Measurements from ENCODE around the gene HOMER1. TPM values are rescaled to one million over a fixed set of nuclear protein-coding genes. Genes with fewer than 3 reads are reported as not detected.

HOMER1 gene
- polyA plus RNA-seq, 3 donors from 2014 or later = 0.11 to 4.1 (median 1.9) TPM

DNA sequence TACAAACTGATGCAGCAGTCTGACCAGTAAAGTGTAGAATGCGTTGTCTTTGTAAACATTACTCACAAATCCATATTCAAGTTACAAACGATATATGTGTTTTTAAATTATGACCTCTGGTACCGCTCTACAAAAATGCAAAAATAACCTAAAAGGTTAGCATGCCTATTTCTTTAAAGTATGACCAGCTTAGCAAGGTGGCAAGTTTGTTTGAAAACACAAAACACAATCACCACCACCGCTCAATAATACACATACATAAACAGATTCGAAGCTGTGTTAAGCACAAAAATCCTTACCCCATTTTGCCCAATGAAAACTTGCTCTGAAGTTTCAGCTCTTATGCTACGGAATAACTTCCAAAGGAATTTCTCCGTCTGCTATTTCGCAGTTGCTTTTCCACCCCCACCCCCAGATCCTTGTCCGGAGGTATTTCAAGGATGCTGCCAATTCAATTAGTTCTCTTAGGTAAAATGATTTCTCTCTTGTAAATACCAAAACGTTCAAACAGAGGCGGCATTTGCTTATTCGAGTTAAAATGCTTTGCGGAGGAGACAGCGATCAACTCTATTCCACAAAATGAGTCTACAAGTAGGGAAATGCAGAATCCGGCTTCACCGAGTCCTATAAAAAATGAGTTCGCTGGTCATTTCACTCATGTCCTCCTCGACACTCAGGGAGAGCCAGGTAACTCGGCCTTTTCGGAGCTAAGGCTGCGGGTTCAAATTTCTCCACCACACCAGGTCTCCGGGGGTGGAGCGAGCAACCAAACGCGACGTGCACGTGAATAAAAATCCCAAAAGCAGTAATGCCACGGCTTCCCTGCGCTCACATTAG is 1.2 kb downstream of the HOMER1 start:
- Mint-ChIP-seq H3K9me3 (peaks cover 0 to 4% (median 0%) of the 10 kb centered on the region in 6 donors), H3K27ac (peak overlapping the region; percentile 51 to 100 (median 79)), H3K4me1 (peaks cover 21 to 25% of the 10 kb centered on the region in 2 donors), H3K36me3 (no peaks in the 10 kb centered on the region), H3K4me3 (peak overlapping the region; percentile 83 to 99 (median 85)), H3K27me3 (ENCODE audit: low read depth in 3 of 3) (peaks cover 22 to 37% (median 33%) of the 10 kb centered on the region in 3 donors)
- DNase-seq = peak in 2 of 3 donors; percentile 14 to 15

DNA sequence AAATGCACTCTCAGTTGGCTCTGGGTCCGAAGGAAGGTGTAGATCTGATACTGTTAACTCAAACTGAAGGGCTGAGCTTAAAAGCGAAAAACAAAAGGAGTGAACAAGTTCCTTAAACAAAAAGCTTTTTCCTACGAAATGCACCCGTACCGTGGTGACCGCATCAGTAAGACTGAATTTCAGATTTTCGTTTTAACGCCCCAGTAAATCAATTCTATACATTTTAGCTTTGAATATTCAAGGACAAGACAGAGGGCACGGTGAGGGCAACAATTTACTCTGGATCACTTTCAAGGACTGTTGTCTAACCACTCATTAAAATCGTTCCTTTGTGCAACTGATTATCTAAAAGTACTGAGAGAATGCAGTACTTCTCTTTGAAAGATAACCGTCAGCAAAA is 1.9 kb downstream of the HOMER1 start:
- peaks cover 21 to 25% of the 10 kb centered on the region in 2 donors for H3K4me1 Mint-ChIP-seq
- peaks cover 22 to 37% (median 33%) of the 10 kb centered on the region in 3 donors for H3K27me3 Mint-ChIP-seq (ENCODE audit: low read depth in 3 of 3)
- H3K36me3 Mint-ChIP-seq = no peaks in the 10 kb centered on the region
- peaks cover 0 to 4% (median 0%) of the 10 kb centered on the region in 6 donors for H3K9me3 Mint-ChIP-seq
- peak overlapping the region in 2 of 5 donors; percentile 84 to 86 for H3K4me3 Mint-ChIP-seq
- peak overlapping the region in 1 of 6 donors; percentile 31 for H3K27ac Mint-ChIP-seq
- DNase-seq = no peak

DNA sequence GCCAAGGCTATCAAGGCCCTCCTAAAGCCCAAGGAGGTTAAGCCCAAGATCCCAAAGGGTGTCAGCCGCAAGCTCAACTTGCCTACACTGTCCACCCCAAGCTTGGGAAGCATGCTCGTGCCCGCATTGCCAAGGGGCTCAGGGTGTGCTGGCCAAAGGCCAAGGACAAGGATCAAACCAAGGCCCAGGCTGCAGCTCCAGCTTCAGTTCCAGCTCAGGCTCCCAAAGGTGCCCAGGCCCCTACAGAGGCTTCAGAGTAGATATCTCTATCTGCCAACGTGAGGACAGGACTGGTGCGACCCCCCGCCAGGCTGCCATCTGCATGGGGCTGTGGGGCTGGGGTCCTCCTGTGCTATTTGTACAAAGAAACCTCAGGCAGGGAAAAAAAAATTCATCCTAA is 3.3 kb downstream of the HOMER1 start:
- Mint-ChIP-seq H3K36me3 (no peaks in the 10 kb centered on the region), H3K4me3 (no peak overlapping the region), H3K4me1 (peaks cover 21 to 25% of the 10 kb centered on the region in 2 donors), H3K27me3 (ENCODE audit: low read depth in 3 of 3) (peaks cover 22 to 37% (median 33%) of the 10 kb centered on the region in 3 donors), H3K27ac (no peak overlapping the region), H3K9me3 (peaks cover 0 to 2% (median 0%) of the 10 kb centered on the region in 6 donors)
- no peak for DNase-seq

DNA sequence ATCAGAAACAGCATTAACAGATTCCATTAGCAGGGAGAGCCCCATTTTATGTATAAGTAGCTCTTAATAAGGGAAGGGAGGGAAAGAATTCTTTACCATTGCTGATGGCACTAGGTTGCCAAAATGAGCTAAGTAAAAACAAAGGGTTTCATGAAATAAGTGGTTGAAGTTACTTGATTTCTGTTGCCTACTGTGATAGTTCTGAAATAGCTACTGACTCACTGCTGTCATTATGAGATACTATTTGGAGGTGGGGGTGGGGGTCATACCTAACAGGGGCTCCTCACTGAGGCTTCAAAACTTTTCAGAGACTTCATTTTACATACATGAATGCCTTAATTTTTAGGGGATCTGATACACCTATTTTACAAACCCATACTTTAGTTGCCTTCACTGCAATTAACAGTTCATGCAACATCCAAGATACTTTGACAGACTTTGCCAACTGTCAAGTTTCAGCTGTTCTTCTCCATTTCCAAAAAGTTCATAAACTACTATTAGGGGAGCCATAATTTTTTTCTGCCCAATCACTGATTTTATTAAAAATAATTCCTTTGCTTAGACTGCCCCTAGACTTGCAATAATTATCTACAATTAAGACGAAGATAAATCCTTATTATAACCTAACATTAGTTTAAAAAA is 4.6 kb downstream of the HOMER1 start:
- Mint-ChIP-seq H3K4me1 (peaks cover 15 to 18% of the 10 kb centered on the region in 2 donors), H3K9me3 (peaks cover 0 to 2% (median 0%) of the 10 kb centered on the region in 6 donors), H3K27ac (no peak overlapping the region), H3K27me3 (ENCODE audit: low read depth in 3 of 3) (peaks cover 18 to 32% (median 28%) of the 10 kb centered on the region in 3 donors), H3K4me3 (no peak overlapping the region), H3K36me3 (no peaks in the 10 kb centered on the region)
- DNase-seq = no peak

DNA sequence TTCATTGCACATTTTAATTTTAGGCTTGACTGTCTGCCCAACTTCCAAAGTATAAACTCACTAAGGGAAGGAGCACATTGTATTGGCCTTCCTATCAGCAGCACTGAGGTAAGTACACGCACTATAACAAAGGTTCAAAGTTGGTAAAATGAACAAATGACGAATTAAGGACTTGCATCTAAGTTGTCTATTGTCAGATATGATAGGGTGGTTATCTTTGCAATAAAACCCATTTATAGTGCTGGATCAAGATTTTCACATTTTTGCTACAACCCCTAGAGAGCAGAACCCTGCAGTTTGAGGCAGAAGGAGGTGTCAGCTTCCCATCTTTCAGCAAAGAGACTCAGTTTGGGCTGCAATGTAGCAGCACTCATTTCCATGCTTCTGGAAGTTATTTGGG is 5.1 kb downstream of the HOMER1 start:
- Mint-ChIP-seq H3K27me3 (ENCODE audit: low read depth in 3 of 3) (peaks cover 16 to 27% (median 27%) of the 10 kb centered on the region in 3 donors), H3K4me1 (peaks cover 14 to 17% of the 10 kb centered on the region in 2 donors), H3K36me3 (no peaks in the 10 kb centered on the region), H3K9me3 (peaks cover 0 to 2% (median 0%) of the 10 kb centered on the region in 6 donors), H3K4me3 (no peak overlapping the region), H3K27ac (no peak overlapping the region)
- DNase-seq = no peak

DNA sequence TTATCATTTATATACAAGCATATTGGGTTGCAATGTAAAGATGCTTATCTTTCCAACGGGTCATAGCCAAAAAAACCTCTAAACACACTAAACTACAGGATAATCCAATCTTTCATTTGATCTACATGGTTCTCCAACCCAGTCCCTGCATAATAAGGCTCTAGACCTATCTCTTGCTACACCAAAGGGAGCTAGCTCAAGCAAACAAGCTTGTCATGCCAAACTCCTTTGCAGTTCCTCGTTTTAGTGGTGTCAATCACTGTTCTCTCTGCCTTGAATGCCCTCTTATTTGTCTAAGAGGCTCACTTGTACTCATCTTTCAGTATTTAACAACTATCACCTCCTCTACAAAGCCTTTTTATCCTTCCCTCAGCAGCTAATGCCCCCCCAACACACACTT is 5.6 kb downstream of the HOMER1 start:
- peaks cover 14 to 17% of the 10 kb centered on the region in 2 donors for H3K4me1 Mint-ChIP-seq
- no peak for DNase-seq
- no peaks in the 10 kb centered on the region for H3K36me3 Mint-ChIP-seq
- H3K4me3 Mint-ChIP-seq = no peak overlapping the region
- H3K27me3 Mint-ChIP-seq (ENCODE audit: low read depth in 3 of 3) = peaks cover 16 to 27% (median 23%) of the 10 kb centered on the region in 3 donors
- no peak overlapping the region for H3K27ac Mint-ChIP-seq
- peaks cover 0 to 2% (median 0%) of the 10 kb centered on the region in 6 donors for H3K9me3 Mint-ChIP-seq

DNA sequence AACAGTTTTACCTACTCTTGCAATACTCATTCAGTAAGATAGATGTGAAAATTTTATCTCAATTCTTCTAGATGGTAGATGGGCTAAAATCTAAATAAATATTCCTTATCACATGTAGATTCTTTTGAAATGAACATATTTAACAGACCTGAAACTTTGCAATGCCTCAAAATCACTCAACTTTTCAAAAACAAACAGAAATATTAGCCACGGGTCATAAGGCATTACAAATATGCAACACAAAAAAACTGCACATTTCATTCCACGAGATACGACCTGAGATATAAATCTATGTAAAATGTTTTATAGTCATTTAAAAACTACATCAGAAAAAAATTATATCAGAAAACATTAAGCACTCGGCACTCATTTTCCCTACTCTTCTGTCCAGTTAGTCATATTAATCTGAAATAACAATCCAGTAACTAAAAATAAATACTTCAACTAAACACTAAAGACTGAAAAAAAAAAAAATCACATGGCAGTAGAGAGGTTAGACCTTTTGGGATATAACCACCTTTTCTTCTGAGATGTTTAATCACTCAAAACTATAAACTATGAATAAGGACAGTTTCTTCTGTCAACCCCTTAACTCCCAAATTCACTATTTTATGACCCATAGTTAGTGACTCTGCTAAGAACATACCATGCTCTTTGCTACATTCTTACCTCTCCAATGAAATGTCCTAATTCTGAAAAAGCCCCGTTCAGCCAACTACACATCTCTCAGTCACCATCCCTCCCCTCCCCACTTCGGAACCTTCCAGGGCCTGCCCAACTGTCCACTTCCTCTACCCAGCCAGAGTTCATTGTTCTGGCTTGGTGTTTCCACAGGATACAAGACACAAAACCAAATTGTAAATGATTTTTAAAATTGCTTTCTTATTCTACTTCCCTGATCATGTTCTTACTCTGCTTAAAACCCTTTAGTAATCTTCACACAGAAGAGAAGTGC is 6.4 kb downstream of the HOMER1 start:
- Mint-ChIP-seq H3K27me3 (ENCODE audit: low read depth in 3 of 3) (peaks cover 8 to 19% (median 15%) of the 10 kb centered on the region in 3 donors), H3K36me3 (no peaks in the 10 kb centered on the region)

DNA sequence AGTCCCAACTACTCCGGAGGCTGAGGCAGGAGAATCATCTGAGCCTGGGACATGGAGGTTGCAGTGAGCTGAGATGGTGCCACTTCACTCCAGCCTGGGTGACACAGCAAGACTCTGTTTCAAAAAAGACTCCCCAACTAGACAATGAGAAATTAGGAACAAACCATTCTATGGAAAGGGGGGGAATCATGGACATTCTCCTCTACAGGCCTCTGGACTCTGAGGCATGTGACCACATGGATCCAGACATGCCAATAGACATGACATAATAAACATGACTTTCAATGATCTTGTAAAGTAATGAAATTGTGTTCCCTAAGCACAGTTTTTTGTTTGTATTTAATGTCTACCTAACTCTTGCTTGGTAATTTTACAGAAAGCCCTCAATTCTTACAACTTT is 8.8 kb downstream of the HOMER1 start:
- Mint-ChIP-seq H3K27ac (no peak overlapping the region), H3K4me1 (no peaks in the 10 kb centered on the region), H3K9me3 (no peaks in the 10 kb centered on the region), H3K4me3 (no peak overlapping the region), H3K27me3 (ENCODE audit: low read depth in 3 of 3) (peaks cover 1 to 3% (median 1%) of the 10 kb centered on the region in 3 donors), H3K36me3 (no peaks in the 10 kb centered on the region)
- DNase-seq = no peak

More for the DNA sequence above, 6.4 kb downstream of the HOMER1 start:
- Mint-ChIP-seq H3K27ac (no peak overlapping the region), H3K4me3 (no peak overlapping the region), H3K4me1 (peaks cover 6 to 10% of the 10 kb centered on the region in 2 donors), H3K9me3 (peaks cover 0 to 2% (median 0%) of the 10 kb centered on the region in 6 donors)
- no peak for DNase-seq

DNA sequence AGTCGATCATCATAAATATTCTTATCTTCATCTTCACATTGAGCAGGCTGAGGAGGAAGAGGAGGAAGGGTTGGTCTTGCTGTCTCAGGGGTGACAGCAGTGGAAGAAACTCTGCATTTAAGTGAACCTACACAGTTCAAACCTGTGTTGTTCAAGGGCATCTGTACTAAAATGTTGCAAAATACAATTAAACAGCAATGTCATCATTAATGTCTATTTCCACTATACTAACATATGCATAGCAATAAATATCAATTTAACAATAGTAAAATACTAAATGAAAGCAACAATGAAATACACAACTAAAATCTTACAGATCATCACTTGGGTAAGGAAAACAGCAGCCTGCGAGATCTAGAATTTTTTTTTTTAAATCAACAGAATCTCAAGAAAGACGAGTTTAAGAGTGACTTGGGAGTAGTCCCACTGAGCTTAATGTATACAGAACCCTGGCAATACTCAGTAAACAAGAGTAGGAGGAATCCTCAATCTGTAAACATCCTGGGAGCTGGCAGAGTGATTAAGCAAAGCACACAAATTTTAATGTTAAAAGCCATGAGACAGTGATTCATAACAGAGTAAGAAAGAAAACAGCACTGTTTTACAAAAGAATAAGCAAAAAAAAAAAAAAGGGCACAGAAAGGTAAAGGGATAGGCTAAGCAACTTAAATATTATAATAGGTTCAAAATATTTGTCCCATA is 10.0 kb downstream of the HOMER1 start:
- H3K27ac Mint-ChIP-seq = no peak overlapping the region
- H3K9me3 Mint-ChIP-seq = no peaks in the 10 kb centered on the region
- no peaks in the 10 kb centered on the region for H3K4me1 Mint-ChIP-seq
- H3K4me3 Mint-ChIP-seq = no peak overlapping the region
- H3K27me3 Mint-ChIP-seq (ENCODE audit: low read depth in 3 of 3) = peaks cover 0 to 4% (median 3%) of the 10 kb centered on the region in 3 donors
- no peak for DNase-seq
- H3K36me3 Mint-ChIP-seq = no peaks in the 10 kb centered on the region

DNA sequence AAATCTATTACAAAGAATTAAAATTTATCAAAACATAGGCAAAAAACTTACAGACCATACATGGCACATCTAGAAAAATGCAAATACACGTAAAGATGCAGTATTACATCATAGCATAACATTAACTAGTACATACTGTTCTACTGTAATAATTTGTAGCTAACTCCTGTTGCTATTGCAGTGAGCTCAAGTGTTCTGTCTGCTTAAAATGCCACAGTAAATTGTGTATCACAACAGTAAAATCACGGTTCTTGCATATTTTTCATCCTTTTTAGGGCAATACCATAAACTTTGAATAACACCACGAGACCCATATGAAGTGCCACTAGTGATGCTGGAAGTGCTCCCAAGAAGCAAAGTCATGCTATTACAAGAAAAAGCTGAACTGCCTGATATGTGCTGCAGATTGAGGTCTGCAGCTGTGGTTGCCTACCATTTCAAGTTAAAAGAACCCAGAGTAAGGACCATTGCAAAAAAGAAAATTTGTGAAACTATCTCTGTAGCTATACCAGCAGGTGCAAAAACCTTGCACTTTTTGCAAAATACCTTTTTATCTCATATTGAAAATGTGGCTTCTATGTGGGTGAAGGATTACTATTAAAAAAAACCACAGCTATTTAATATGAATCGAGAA is 14.2 kb downstream of the HOMER1 start:
- Mint-ChIP-seq H3K9me3 (no peaks in the 10 kb centered on the region), H3K27me3 (ENCODE audit: low read depth in 3 of 3) (peaks cover 0 to 4% (median 0%) of the 10 kb centered on the region in 3 donors), H3K36me3 (no peaks in the 10 kb centered on the region), H3K27ac (no peak overlapping the region), H3K4me1 (no peaks in the 10 kb centered on the region), H3K4me3 (no peak overlapping the region)
- DNase-seq = no peak

DNA sequence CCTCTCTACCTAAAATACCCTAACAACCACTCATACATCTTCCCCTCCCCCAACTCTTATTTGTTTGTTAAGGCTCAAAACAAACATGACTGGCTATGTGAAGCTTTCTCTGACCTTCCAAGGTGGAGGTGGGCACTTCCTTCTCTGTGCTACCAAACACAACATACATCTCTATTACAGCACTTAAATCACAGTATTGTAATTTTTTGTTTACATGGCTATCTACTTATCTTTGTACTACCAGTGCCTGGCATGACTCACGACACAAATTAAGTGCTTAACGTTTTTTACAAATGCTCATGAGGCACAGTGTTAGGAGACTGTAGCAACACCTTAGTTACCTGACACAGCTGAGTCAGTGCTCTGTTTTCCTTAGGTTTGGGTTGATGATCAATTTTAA is 18.6 kb downstream of the HOMER1 start:
- no peaks in the 10 kb centered on the region for H3K36me3 Mint-ChIP-seq
- peaks cover 0 to 10% (median 2%) of the 10 kb centered on the region in 3 donors for H3K27me3 Mint-ChIP-seq (ENCODE audit: low read depth in 3 of 3)
- no peak overlapping the region for H3K27ac Mint-ChIP-seq
- H3K4me1 Mint-ChIP-seq = no peaks in the 10 kb centered on the region
- no peak for DNase-seq
- H3K9me3 Mint-ChIP-seq = no peaks in the 10 kb centered on the region
- H3K4me3 Mint-ChIP-seq = no peak overlapping the region

DNA sequence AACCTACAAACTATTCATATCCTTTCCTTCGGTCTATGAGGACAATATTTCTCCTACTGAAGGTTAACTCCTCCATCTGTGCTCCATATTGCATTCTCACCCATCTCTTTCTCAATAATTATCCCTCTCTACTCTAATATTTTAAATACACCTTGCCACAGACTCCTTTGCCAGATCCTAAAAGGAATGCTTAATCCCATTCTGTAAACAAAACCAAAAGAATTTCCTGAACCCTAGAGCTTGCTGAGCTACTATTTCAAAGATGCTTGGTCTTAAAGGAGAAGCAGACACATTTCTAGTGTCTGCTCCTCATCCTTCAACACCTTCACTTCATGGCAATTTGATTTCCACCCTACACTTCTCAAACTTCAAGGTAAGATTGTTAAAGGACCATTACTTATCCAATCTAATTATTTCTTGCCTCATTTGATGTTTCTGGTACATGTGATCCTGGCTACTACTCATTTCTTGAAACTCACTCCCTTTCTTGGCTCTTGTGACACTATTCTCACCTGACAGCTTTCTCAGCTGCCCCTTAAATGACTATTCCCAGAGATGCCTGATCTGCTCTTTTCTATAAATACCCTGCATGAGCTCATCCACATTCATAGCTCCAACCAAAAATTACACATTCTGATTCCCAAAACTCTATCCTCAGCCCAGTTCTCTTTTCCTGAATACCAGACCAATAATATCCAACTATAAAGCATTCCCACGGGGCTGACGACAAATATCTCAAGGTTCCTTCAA is 20.2 kb downstream of the HOMER1 start:
- no peak overlapping the region for H3K27ac Mint-ChIP-seq
- peaks cover 0 to 6% (median 5%) of the 10 kb centered on the region in 3 donors for H3K27me3 Mint-ChIP-seq (ENCODE audit: low read depth in 3 of 3)
- H3K4me3 Mint-ChIP-seq = no peak overlapping the region
- no peaks in the 10 kb centered on the region for H3K4me1 Mint-ChIP-seq
- H3K9me3 Mint-ChIP-seq = no peaks in the 10 kb centered on the region
- no peak for DNase-seq
- no peaks in the 10 kb centered on the region for H3K36me3 Mint-ChIP-seq

All from immature natural killer cell (primary cell).